Measurements from ENCODE around the gene WDR27.

DNA sequence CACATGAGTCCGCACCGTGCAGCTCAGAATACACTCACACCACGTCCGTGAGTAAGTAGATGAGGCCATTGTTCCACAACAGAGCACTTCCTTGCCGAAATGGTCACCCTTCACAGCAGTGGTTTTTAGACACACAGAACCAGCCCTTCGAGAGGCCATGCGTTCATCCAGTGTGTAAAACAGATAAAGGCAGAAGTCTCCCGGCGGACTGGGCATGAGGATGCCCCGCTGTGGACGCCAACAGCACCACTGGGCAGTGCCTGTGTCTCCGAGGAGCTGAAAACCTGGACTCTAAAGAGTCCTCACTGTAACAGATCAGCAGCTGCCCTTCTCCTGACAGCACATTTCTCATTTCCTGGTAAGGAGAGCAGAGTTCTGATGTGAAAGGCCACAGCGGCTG, 75.2 kb downstream of the WDR27 start:
- TF ChIP-seq, protein P1, sequence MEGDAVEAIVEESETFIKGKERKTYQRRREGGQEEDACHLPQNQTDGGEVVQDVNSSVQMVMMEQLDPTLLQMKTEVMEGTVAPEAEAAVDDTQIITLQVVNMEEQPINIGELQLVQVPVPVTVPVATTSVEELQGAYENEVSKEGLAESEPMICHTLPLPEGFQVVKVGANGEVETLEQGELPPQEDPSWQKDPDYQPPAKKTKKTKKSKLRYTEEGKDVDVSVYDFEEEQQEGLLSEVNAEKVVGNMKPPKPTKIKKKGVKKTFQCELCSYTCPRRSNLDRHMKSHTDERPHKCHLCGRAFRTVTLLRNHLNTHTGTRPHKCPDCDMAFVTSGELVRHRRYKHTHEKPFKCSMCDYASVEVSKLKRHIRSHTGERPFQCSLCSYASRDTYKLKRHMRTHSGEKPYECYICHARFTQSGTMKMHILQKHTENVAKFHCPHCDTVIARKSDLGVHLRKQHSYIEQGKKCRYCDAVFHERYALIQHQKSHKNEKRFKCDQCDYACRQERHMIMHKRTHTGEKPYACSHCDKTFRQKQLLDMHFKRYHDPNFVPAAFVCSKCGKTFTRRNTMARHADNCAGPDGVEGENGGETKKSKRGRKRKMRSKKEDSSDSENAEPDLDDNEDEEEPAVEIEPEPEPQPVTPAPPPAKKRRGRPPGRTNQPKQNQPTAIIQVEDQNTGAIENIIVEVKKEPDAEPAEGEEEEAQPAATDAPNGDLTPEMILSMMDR (IDR thresholded peaks at IDR 0.05), result no peak
- no peak for TF ChIP-seq POLR2A (IDR thresholded peaks at IDR 0.05)
- TF ChIP-seq POLR2AphosphoS5 (IDR thresholded peaks at IDR 0.05; ENCODE audit: insufficient read depth in 1 of 2, low read depth in 1 of 2), result no peak
